GOT3 (cell line): ENCODE measurements around the gene PPP1R17.

ENCODE experiments used
- DNase-seq: peaks from one replicate; lab custom pipeline; 2025; ENCODE audit warnings: mixed read lengths; lab: John Stamatoyannopoulos, UW

Gene PPP1R17

GRCh38 chr7:31687024-31687748 lies at the start of gene PPP1R17:
Gene PPP1R17 (plus strand): TSS chr7:31687215. CDS start chr7:31692442, 5,227 bp downstream.
- no peak for DNase-seq

- DNase-seq: no peak
Observed at GRCh38 chr7:31640381-31640780, 46.6 kb upstream of the PPP1R17 start.

- DNase-seq: no peak
Observed at GRCh38 chr7:31642681-31643115, 44.3 kb upstream of the PPP1R17 start.

DNA sequence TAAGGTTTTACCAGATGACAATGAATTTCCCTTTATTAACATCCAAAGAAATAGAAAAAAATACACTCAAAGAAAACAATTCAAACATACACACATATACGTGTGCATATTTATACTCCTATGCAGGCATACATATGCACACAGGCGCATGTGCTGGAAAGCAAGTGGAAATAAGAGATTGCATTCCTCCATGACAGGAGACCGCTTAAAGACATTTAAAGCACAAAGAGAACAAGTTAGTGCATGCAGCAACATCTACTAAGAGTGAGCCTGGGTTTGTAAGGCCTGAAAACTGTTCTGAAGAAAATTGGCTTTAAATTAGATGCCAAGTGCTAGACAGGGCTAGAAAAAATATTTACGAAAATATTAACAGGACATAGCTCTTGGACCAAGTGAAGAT lies 40.1 kb upstream of the PPP1R17 start:
- DNase-seq: no peak

DNA sequence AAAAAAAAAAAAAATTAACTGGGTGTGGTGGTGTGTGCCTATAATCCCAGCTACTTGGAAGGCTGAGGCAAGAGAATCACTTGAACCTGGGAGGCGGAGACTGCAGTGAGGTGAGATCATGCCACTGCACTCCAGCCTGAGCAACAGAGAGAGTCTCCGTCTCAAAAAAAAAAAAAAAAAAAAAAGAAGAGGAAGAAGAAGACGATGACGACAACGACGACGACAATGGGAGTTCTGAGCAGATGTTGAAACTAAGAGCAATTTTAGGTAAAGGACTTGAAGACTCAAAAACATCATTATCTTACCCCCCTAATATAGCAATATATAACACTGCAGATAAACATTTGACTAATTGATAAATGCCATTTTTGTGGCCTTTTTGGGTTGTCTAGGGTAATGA lies 39.5 kb upstream of the PPP1R17 start:
- no peak for DNase-seq

- no peak for DNase-seq
Observed at GRCh38 chr7:31648288-31648687, 38.7 kb upstream of the PPP1R17 start.

DNA sequence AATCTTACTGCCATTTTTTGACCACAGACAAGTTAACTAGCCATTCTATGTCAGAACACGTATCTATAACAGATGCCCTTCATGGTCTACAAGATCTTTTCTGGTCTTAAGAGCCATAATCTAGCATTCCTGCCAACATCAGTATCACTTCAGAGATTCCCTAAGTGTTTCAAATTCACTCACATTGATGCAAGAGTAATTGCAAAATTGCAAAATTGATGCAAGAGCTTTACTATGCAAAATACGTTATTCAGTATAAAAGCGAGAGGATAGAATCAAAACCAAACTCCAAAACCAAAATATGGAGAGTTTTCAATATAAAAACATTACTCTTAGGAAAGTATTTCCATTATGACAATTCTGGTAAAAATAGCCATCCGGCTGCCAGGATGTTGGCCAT lies 38.1 kb upstream of the PPP1R17 start:
- no peak for DNase-seq

GRCh38 chr7:31651234-31652062 lies 35.6 kb upstream of the PPP1R17 start:
- no peak for DNase-seq

- DNase-seq: no peak
Observed at GRCh38 chr7:31652063-31652326, 35.0 kb upstream of the PPP1R17 start.

GRCh38 chr7:31663072-31663471 lies 23.9 kb upstream of the PPP1R17 start:
- no peak for DNase-seq

DNA sequence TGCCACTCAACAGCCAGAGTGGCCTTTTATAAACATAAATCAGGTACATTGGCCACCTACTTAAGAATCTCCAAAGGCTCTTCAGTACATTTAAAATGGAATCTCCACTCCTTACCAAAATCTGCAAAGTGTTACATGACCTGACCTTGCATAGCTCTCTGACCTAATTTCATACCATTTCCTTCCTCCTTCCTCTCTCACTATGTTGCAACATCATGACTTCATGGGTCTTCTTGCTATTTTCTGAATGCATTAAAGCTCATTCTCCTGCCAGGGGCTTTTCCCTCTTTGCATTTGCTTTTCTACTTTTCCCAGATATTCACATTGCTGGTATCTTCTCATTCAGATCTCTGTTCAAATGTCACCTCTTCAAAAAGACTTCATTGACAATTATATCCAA lies 22.1 kb upstream of the PPP1R17 start:
- DNase-seq: no peak

DNA sequence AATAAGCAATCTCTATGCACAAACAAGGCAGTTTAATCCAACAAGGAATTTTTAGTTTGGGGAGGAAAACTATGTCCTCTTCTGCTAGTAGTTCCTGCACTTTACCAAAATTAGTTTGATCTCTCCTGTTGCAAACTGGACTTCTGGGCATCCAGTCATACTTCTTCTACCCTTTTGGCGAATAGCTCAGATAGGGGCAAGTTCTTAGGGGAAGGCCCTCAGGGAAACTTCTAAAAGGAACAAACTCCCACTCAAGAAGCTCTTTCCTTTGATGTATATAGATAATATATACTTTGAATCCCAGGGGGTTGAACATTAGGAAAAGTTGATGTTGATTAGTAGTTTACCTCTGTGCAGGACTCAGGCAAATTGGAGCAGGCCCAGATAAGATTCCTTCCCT lies 21.5 kb upstream of the PPP1R17 start:
- DNase-seq: no peak

DNA sequence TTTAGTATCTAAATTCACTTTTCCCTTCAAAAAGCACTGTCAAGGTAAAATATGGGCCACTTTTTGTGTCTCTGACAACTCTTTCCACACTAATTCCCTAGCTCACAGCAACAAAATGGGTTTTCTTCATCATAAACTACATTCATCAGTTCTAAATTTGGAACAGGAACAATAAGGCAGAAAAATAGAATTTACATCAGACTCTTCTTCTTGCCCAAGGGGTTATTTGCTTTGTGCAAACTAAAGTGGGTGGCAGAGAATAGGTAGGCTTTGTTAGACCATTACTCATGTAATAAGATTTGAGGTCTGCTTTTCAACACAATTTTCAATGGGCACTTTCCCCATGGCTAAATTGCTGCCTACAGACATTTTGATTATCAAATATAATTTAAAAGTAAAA lies 17.6 kb upstream of the PPP1R17 start:
- no peak for DNase-seq

DNA sequence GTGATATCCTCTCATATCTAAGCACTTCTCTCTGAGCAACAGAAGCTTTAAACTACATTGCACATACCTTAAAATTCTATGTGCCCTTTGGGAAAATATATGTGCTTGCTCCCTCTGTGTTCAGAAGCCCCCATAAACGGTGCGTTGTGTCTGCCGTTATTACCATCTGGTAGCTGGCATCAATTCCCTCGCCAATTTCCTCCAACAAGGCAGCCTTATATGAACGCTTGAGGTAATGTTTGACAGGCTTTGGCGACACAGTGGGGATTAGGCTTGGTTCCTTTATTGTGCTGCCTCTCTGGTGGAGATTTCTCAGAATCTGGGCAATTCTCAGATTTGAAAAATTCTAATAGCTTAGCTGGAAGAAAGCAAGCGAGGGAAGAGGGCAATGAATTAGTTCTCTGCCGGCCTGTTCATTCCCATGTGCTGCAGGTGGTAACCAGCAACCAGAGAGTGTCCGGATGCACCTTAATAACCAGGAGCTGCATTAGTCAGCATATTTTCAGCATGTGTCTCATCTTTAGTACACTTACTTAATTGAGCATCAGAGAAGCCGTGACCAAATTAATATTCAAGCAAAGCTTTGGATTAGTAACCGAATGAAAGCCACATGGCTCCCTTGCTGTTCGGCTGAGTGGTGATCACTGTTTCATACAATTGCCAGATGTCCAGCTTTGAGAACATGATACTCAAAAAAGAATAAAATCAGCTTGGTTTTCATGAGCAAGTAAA lies 7.3 kb upstream of the PPP1R17 start:
- no peak for DNase-seq

DNA sequence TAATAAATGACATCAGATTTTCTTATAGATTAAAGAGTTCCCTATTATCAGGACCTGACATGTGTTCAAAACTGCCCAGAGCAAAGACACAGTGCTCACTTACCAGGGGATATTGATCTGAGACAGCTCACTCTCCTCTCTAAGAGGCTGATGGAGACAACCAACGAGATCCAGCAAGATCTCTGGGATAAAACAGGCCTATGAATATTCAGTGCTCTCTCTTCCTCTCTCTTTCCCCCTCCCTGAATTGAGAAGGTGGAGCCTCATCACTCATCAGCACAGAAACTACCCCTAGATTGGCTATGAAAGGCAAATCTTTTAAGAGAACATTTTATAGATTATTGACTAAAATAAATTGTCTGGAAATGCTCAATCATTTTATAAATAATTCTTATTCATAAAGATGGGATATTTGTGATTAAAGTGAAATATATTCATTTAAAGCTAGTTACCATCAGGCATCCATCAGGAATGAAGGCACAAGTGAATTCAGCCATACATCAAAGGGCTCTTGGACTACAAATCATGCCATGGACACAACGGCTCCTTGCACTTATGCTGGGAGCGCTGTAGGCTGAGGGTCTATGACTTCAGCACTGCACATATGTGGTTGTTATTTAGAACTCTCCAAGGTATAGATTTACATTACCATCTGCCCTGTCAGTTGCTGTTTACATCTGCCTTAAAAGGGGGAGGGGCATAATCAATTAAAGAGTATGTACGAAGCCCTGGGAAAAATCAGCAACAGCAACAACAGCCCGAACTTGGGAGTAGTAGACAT lies 3.4 kb upstream of the PPP1R17 start:
- no peak for DNase-seq

DNA sequence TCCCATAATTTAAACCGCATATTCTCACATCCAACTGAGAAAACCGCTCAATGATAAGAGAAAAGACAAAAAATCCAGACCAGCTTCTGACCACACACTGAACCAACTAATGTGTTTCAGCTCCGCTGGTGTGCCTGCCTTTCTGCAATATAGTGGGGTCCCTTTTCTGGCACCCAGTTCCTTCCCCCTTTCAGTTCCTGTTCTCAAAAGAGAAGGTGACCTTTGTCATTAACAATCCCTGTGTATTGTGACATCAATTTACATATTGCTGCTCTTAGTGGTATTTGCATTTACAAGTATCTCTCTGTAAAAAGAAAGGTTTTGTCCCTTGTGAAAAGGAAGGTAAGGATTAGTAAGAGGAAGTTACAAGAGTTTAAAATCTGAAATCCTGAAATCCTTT lies 1.4 kb downstream of the PPP1R17 start:
- no peak for DNase-seq

GRCh38 chr7:31688996-31689395 lies 2.0 kb downstream of the PPP1R17 start:
- DNase-seq: no peak

- no peak for DNase-seq
Observed at GRCh38 chr7:31690935-31691334, 3.9 kb downstream of the PPP1R17 start.

- no peak for DNase-seq
Observed at GRCh38 chr7:31692451-31692850, 5.4 kb downstream of the PPP1R17 start.

DNA sequence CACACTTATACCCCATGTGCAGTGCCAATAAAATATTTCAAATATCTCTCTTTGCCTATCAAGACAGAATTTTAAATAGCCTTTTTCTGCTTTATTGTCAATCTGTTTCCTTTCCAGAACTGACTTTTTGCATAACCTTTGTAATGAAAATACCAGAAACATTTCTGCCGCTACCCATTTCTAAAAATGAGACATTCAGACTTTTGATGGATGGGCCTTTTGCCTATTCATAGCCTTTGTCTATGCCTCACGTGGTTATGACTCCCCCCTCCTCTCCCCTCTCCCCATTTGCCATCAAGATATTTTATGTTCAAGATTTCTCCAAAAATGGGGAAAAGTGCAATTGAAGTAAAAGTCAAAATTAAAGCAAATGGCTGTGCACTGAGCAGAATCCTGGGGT lies 5.9 kb downstream of the PPP1R17 start:
- DNase-seq: no peak

DNA sequence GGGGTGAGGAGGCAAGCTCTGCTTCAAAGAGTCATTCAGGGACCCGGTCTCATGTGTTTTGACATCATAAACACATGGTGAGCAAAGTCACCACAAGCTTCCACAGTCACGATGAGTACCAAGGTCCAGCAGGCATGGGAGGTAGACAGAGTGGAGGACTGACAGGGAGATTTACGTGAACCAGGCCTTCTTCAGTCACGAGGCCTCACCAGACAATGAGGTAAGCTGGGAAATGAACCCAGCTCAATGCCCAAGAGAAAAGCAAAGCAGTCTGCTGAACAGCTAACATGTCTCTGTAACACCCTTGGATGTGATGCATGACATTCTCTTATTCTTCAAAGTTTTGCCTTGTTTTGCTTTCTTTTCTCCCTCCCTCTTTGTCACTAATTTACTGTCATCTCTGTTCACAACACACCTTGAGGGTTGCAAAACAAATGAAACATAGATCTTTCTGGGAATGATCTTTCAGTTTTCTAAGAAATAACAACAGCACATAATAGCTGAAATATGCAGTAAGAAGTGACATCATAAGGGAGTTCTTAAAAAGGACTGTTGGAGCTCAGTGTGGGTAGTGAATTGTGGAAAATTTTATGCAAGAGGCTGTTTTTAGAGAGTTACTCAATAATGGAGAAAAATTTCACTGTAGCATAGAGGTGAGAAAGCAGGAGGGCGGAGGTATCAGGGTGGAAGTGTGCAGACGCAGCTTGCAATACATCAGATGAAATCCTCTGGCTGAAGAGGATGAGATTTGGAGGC lies 9.0 kb downstream of the PPP1R17 start:
- no peak for DNase-seq
